ENCODE results near the gene PPP3R1. TPM values are rescaled to one million over a fixed set of nuclear protein-coding genes. Genes with fewer than 3 reads are reported as not detected.

Gene PPP3R1
- total and polyA plus RNA-seq, 9 of the 15 experiments (the other 6 are each of a cell fraction or from before 2014, with no cell fraction given): 3.7 to 70.0 (median 24.8) TPM

GRCh38 chr2:68287580-68288441 is 35.5 kb upstream of the PPP3R1 start (continued):
- TF ChIP-seq ETV1 (tag; conservative IDR thresholded peaks at IDR 0.05; ENCODE audit: low read depth) (no peak), ZNF124 (CRISPR knock-in tag; IDR thresholded peaks at IDR 0.05) (no peak), CHD7 (IDR thresholded peaks at IDR 0.05; ENCODE audit: low read depth, low read length) (no peak), POLR2A (conservative IDR thresholded peaks at IDR 0.05) (no peak), GATAD2B (IDR thresholded peaks at IDR 0.05; ENCODE audit: borderline replicate concordance) (no peak), ZNF184 (CRISPR knock-in tag; IDR thresholded peaks at IDR 0.05) (no peak), SREBF1 (IDR thresholded peaks at IDR 0.05; ENCODE audit: borderline replicate concordance, low read depth, low read length) (no peak), NR2C1 (IDR thresholded peaks at IDR 0.05) (no peak), NR2C1 (tag; IDR thresholded peaks at IDR 0.05) (no peak; the same call in 1 of the 2 replicates), ZNF764 (CRISPR knock-in tag; IDR thresholded peaks at IDR 0.05; ENCODE audit: low read depth) (no peak), IRF2 (CRISPR knock-in tag; IDR thresholded peaks at IDR 0.05) (no peak), CLOCK (CRISPR knock-in tag; IDR thresholded peaks at IDR 0.05; ENCODE audit: borderline replicate concordance) (no peak), HDAC2 (IDR thresholded peaks at IDR 0.05) (no peak), SLC30A9 (CRISPR knock-in tag; IDR thresholded peaks at IDR 0.05) (no peak), KHSRP (IDR thresholded peaks at IDR 0.05) (no peak), FOXP1 (CRISPR knock-in tag; IDR thresholded peaks at IDR 0.05) (no peak)

Measured in K562 (cell line).